Progenitor cell of endocrine pancreas (in vitro differentiated cells): ENCODE results near the gene APOB. TPM values are rescaled to one million over a fixed set of nuclear protein-coding genes. Genes with fewer than 3 reads are reported as not detected.

ENCODE experiments used
- DNase-seq: peaks from one replicate; pipeline ENCODE4 v3.0.0; 2021; ENCODE audit warnings: low spot score; ENCODE audit not compliant: unreplicated experiment
- H3K27ac Mint-ChIP-seq: 2 replicates; pipeline ENCODE4 v1.8.0; 2021; ENCODE audit warnings: mild to moderate bottlenecking, moderate library complexity, mixed read lengths
- H3K27me3 Mint-ChIP-seq: 2 replicates; pipeline ENCODE4 v1.8.0; 2021; ENCODE audit warnings: mixed read lengths
- H3K36me3 Mint-ChIP-seq: 2 replicates; pipeline ENCODE4 v1.8.0; 2022; ENCODE audit warnings: mixed read lengths; ENCODE audit not compliant: insufficient read depth
- H3K4me1 Mint-ChIP-seq: 2 replicates; pipeline ENCODE4 v1.8.0; 2021; ENCODE audit warnings: low read depth, mixed read lengths
- H3K4me3 Mint-ChIP-seq: 2 replicates; pipeline ENCODE4 v1.8.0; 2021; ENCODE audit warnings: low read depth, mild to moderate bottlenecking, moderate library complexity, mixed read lengths
- H3K9me3 Mint-ChIP-seq: 2 replicates; pipeline ENCODE4 v1.8.0; 2021; ENCODE audit warnings: low read depth, mixed read lengths
- long read RNA-seq: library from polyadenylated mRNA; unstranded; transcript quantifications from one replicate; pipeline ENCODE4 v2.0.0, GENCODE V29; 2020
- total RNA-seq: library from RNA; stranded (reverse); gene quantifications from 2 replicates; pipeline ENCODE4 v1.2.1, GENCODE V29; 2021
- TF ChIP-seq, protein P1 (sequence below): fragments of 200-600 bp; sonication (generic); IDR thresholded peaks from one replicate; pipeline ENCODE4 v1.5.0; 2021; ENCODE audit warnings: antibody characterized with exemption, mild to moderate bottlenecking; ENCODE audit not compliant: unreplicated experiment

APOB gene, protein sequence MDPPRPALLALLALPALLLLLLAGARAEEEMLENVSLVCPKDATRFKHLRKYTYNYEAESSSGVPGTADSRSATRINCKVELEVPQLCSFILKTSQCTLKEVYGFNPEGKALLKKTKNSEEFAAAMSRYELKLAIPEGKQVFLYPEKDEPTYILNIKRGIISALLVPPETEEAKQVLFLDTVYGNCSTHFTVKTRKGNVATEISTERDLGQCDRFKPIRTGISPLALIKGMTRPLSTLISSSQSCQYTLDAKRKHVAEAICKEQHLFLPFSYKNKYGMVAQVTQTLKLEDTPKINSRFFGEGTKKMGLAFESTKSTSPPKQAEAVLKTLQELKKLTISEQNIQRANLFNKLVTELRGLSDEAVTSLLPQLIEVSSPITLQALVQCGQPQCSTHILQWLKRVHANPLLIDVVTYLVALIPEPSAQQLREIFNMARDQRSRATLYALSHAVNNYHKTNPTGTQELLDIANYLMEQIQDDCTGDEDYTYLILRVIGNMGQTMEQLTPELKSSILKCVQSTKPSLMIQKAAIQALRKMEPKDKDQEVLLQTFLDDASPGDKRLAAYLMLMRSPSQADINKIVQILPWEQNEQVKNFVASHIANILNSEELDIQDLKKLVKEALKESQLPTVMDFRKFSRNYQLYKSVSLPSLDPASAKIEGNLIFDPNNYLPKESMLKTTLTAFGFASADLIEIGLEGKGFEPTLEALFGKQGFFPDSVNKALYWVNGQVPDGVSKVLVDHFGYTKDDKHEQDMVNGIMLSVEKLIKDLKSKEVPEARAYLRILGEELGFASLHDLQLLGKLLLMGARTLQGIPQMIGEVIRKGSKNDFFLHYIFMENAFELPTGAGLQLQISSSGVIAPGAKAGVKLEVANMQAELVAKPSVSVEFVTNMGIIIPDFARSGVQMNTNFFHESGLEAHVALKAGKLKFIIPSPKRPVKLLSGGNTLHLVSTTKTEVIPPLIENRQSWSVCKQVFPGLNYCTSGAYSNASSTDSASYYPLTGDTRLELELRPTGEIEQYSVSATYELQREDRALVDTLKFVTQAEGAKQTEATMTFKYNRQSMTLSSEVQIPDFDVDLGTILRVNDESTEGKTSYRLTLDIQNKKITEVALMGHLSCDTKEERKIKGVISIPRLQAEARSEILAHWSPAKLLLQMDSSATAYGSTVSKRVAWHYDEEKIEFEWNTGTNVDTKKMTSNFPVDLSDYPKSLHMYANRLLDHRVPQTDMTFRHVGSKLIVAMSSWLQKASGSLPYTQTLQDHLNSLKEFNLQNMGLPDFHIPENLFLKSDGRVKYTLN (N-terminal part only)
- total RNA-seq: 15.6 and 22.2 TPM in 2 replicates
- long read RNA-seq, partial matches to known transcripts: 7 of 10 reads
- long read RNA-seq, other reads (novel, unspliced or antisense): 3 of 10 reads

DNA sequence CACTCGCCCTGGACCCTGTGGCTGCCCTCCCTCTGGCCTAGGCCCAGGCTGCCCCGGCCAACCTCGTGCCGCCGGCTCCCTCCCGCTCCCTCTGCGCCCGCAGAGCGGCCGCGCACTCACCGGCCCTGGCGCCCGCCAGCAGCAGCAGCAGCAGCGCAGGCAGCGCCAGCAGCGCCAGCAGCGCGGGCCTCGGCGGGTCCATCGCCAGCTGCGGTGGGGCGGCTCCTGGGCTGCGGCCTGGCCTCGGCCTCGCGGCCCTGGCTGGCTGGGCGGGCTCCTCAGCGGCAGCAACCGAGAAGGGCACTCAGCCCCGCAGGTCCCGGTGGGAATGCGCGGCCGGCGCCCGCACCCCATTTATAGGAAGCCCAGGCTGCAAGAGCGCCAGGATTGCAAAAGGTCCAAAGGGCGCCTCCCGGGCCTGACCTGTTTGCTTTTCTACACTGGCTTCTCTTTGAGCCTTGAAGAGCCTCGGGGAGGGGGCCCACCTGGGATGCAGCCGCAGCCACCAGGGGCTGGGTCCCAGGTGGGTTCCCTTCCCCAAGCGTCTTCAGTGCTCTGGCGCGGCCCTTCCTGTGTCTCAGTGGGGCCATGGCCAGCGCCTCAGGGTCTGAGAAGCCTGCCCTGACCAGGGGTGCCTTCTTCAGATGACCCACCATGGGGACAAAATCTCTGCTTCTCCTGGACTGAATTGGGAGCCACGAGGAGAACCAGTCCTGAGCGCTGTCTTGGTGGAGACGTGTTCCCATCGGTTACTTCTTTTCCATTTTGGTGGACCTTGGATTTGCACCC is at the start of gene APOB:
Gene APOB (minus strand): TSS at position 330 of the 789 bp plus-strand sequence. CDS start 128 bp downstream, at position 202.
- Mint-ChIP-seq H3K9me3 (no peaks in the 10 kb centered on the region), H3K27ac (peak within 1 kb of the TSS; percentile 81), H3K27me3 (peaks cover 31% of the 10 kb centered on the region), H3K36me3 (peaks cover 2% of the 10 kb centered on the region), H3K4me3 (peak within 1 kb of the TSS; percentile 43), H3K4me1 (peaks cover 26% of the 10 kb centered on the region)
- DNase-seq: peak; percentile 56
- TF ChIP-seq, protein P1, sequence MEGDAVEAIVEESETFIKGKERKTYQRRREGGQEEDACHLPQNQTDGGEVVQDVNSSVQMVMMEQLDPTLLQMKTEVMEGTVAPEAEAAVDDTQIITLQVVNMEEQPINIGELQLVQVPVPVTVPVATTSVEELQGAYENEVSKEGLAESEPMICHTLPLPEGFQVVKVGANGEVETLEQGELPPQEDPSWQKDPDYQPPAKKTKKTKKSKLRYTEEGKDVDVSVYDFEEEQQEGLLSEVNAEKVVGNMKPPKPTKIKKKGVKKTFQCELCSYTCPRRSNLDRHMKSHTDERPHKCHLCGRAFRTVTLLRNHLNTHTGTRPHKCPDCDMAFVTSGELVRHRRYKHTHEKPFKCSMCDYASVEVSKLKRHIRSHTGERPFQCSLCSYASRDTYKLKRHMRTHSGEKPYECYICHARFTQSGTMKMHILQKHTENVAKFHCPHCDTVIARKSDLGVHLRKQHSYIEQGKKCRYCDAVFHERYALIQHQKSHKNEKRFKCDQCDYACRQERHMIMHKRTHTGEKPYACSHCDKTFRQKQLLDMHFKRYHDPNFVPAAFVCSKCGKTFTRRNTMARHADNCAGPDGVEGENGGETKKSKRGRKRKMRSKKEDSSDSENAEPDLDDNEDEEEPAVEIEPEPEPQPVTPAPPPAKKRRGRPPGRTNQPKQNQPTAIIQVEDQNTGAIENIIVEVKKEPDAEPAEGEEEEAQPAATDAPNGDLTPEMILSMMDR: no peak

DNA sequence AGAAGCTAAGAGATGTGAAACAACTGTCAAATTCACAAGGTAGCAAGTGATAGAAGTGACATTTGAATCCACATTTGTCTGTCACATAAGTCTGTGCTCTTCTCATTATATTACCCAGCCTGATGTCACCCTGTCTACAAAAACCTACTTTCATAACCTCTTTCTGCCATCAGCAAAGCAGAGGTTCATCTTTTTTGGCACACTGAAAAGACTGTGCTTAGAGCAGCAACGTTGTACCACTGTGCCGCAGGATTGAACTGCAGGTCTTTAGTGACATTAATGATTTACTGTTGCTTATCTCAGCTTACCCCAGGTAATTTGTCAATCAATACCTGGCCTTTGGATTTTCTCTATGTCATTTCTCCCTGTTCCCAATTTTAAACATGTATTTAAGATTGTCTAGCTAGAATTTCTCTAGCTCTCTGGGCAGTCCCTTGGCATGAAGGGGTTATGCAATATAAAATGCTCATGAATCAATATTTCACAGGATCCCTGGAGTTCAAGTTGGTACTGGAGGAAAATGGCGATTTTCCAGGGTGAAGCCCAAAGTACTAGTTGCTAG is 48.5 kb upstream of the APOB start:
- H3K9me3 Mint-ChIP-seq: peaks cover 3% of the 10 kb centered on the region
- no peaks in the 10 kb centered on the region for H3K36me3 Mint-ChIP-seq
- peaks cover 27% of the 10 kb centered on the region for H3K4me1 Mint-ChIP-seq
- TF ChIP-seq, protein P1: no peak
- DNase-seq: no peak
- H3K27me3 Mint-ChIP-seq: peaks cover 2% of the 10 kb centered on the region
- no peak overlapping the region for H3K4me3 Mint-ChIP-seq
- peak overlapping the region; percentile 15 for H3K27ac Mint-ChIP-seq

DNA sequence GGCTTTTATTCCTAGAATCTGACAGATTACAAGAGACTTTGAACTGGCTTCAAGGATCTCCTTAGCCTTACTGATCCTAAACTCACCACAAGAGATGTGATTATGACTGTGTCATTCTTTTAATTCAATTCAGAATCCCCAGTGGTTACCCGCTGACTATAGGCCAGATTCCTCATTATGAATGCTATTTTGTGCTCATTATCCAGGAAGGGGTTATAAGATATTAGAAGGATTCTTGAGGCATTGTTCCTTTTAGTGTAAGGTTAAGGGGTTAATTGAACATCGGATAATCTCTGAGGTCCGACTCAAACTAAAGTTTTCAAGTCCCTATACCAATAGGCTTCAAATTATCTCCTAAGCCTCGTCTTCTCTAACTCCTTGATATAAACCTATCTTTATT is 40.5 kb upstream of the APOB start:
- DNase-seq: no peak
- peaks cover 4% of the 10 kb centered on the region for H3K9me3 Mint-ChIP-seq
- H3K27me3 Mint-ChIP-seq: no peaks in the 10 kb centered on the region

DNA sequence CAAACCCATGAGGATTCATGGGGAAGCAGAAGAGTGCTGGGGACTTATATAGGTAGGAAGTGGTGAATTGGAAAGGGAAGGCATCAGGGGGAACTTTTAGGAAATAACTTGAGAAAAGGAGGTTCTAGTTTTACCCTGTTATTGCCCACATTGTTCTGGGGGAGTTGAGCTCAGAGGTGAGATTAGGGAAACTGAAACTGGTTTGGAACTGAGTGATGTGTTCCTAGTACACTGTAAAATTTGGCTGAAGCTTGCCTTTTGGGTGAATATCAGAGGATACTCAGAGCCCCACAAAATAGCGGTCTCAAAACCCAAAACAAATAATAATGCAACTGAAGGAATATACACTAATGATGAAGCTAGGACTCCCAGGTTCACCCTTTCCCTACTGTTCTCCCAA is 39.6 kb upstream of the APOB start:
- TF ChIP-seq, protein P1: no peak
- Mint-ChIP-seq H3K36me3 (no peaks in the 10 kb centered on the region), H3K4me1 (no peaks in the 10 kb centered on the region)

More for the DNA sequence above, 40.5 kb upstream of the APOB start:
- no peaks in the 10 kb centered on the region for H3K36me3 Mint-ChIP-seq
- H3K27ac Mint-ChIP-seq: no peak overlapping the region
- H3K4me3 Mint-ChIP-seq: no peak overlapping the region
- TF ChIP-seq, protein P1: no peak
- no peaks in the 10 kb centered on the region for H3K4me1 Mint-ChIP-seq

More for the DNA sequence above, 39.6 kb upstream of the APOB start:
- no peak for DNase-seq
- no peak overlapping the region for H3K27ac Mint-ChIP-seq
- H3K27me3 Mint-ChIP-seq: no peaks in the 10 kb centered on the region
- peaks cover 6% of the 10 kb centered on the region for H3K9me3 Mint-ChIP-seq
- H3K4me3 Mint-ChIP-seq: no peak overlapping the region
